Upper lobe of right lung (tissue), 1 donor: ENCODE data around the gene TOPORS. TPM values are rescaled to one million over a fixed set of nuclear protein-coding genes. Genes with fewer than 3 reads are reported as not detected.

ENCODE experiments used
- ATAC-seq: fragments of 200-7000 bp; cut with Tn5 transposase; one replicate; pipeline ENCODE4 v1.9.1; 2020; ENCODE audit warnings: mild to moderate bottlenecking, moderate library complexity
- DNase-seq: peaks from one replicate; pipeline ENCODE4 v3.0.0-alpha.2; 2020
- H3K27ac ChIP-seq: fragments of 200-600 bp; one replicate; pipeline ENCODE4 v1.8.0; 2022
- H3K27me3 ChIP-seq: fragments of 200-600 bp; one replicate; pipeline ENCODE4 v1.8.0; 2022; ENCODE audit warnings: mild to moderate bottlenecking
- H3K36me3 ChIP-seq: fragments of 200-600 bp; one replicate; pipeline ENCODE4 v1.8.0; 2022
- H3K4me1 ChIP-seq: fragments of 200-600 bp; one replicate; pipeline ENCODE4 v1.8.0; 2022
- H3K4me3 ChIP-seq: fragments of 200-600 bp; one replicate; pipeline ENCODE4 v1.8.0; 2022; ENCODE audit warnings: mild to moderate bottlenecking
- H3K9me3 ChIP-seq: fragments of 200-600 bp; one replicate; pipeline ENCODE4 v1.8.0; 2022
- intact Hi-C: fragments of 100-400 bp; cut with DNase I; formaldehyde crosslinking; loops from one replicate; pipeline ENCODE4 v1.11.0; 2022
- total RNA-seq: library from RNA; stranded (reverse); fragmentation: NEBNext Ultra II Directional; extraction: Animal tissue kit (Norgen Biotek cat#: 25700); gene quantifications from one replicate; pipeline ENCODE4 v1.2.1, GENCODE V29; 2021
- TF ChIP-seq, protein P1 (sequence below): fragments of 200-600 bp; IDR thresholded peaks from one replicate; pipeline ENCODE4 v1.8.0; 2022; ENCODE audit warnings: antibody characterized with exemption
- donor health status: DM: no; HTN: yes; CAD: no; lungs with severe emphysema.

Gene TOPORS
- total RNA-seq, 1 donor from 2014 or later = 14.6 TPM

DNA sequence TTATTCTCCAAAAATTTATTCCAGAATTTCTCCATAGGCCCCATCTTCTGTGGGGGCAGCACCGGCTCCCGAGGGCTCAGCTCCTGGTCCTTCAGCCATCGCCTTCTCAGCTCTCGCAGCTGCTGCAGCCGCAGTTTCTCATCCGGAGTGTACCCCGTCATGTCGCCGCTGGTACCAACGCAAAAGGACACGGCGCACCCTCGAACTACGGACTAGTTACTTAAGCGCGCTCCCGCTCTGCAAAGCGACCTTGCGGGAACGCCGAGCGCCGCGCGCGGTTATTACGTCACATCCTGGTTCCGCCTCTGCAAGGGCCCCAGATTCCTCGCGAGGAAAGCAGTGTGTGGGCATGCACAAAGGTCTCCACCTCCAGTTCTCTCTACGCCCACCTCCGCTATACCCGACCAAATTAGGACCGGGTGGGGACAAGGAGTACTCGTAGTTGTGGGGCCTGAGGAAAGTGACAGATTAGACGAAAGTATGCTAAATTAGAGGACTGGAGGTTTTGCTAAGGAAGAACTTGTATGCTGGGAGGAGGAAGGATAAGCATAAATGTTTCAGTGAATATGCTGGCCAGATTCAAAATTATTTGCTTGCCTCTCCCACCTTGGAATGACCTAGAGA, 20.6 kb upstream of the TOPORS start, which contains the start of gene NDUFB6:
Gene NDUFB6, minus strand, starts transcription at position 260 of the 624 bp plus-strand sequence. Its CDS starts 99 bp downstream, at position 161.
- Histone ChIP-seq H3K36me3 (no peaks in the 10 kb centered on the region), H3K27me3 (no peaks in the 10 kb centered on the region), H3K27ac (peak within 1 kb of the TSS; percentile 91), H3K4me3 (peak within 1 kb of the TSS; percentile 89), H3K4me1 (peaks cover 19% of the 10 kb centered on the region), H3K9me3 (no peaks in the 10 kb centered on the region)
- peak; percentile 98 for ATAC-seq
- peak; percentile 98 for DNase-seq
- TF ChIP-seq, protein P1, sequence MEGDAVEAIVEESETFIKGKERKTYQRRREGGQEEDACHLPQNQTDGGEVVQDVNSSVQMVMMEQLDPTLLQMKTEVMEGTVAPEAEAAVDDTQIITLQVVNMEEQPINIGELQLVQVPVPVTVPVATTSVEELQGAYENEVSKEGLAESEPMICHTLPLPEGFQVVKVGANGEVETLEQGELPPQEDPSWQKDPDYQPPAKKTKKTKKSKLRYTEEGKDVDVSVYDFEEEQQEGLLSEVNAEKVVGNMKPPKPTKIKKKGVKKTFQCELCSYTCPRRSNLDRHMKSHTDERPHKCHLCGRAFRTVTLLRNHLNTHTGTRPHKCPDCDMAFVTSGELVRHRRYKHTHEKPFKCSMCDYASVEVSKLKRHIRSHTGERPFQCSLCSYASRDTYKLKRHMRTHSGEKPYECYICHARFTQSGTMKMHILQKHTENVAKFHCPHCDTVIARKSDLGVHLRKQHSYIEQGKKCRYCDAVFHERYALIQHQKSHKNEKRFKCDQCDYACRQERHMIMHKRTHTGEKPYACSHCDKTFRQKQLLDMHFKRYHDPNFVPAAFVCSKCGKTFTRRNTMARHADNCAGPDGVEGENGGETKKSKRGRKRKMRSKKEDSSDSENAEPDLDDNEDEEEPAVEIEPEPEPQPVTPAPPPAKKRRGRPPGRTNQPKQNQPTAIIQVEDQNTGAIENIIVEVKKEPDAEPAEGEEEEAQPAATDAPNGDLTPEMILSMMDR = no peak
- intact Hi-C loops = no loop called here

GRCh38 chr9:32571969-32572899, 19.8 kb upstream of the TOPORS start:
- H3K27me3 ChIP-seq = no peaks in the 10 kb centered on the region
- H3K4me3 ChIP-seq = peak overlapping the region; percentile 89
- intact Hi-C loops = no loop called here
- H3K4me1 ChIP-seq = peaks cover 19% of the 10 kb centered on the region
- peaks cover 5% of the 10 kb centered on the region for H3K36me3 ChIP-seq
- peak; percentile 90 for ATAC-seq
- DNase-seq = no peak
- peak overlapping the region; percentile 91 for H3K27ac ChIP-seq
- no peaks in the 10 kb centered on the region for H3K9me3 ChIP-seq
- TF ChIP-seq, protein P1 = peak; percentile 62

- no peak overlapping the region for H3K27ac ChIP-seq
- intact Hi-C loops = no loop called here
- H3K4me1 ChIP-seq = peaks cover 19% of the 10 kb centered on the region
- no peak overlapping the region for H3K4me3 ChIP-seq
- TF ChIP-seq, protein P1 = no peak
- H3K27me3 ChIP-seq = no peaks in the 10 kb centered on the region
- DNase-seq (no peak), ATAC-seq (no peak)
- peaks cover 25% of the 10 kb centered on the region for H3K36me3 ChIP-seq
- H3K9me3 ChIP-seq = no peaks in the 10 kb centered on the region
Measured at GRCh38 chr9:32570262-32570661, 17.9 kb upstream of the TOPORS start.

DNA sequence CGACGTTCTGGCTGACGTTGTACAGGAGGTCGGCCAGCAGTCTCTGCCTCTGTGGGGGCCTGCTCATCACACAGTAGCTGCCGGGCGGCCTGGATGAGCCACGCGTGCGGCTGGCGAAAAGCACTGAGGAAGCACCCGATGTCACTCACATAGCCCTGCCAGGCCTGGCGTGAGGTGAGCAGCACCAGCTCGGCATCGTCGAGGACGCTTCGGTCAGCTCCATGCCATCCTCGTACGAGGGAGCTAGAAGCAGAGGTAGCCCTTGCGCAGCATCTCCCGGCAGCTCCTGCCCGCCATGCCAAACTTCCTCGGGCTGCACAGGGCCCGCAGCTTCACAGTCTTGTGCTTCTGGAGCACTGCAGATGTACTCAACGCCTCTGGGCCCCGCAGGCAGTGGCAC, 14.4 kb upstream of the TOPORS start:
- ATAC-seq (peak; percentile 31), DNase-seq (no peak)
- Histone ChIP-seq H3K27ac (no peak overlapping the region), H3K36me3 (peaks cover 38% of the 10 kb centered on the region), H3K27me3 (no peaks in the 10 kb centered on the region), H3K9me3 (no peaks in the 10 kb centered on the region), H3K4me3 (no peak overlapping the region), H3K4me1 (peaks cover 9% of the 10 kb centered on the region)
- intact Hi-C loops = no loop called here
- TF ChIP-seq, protein P1 = no peak

DNA sequence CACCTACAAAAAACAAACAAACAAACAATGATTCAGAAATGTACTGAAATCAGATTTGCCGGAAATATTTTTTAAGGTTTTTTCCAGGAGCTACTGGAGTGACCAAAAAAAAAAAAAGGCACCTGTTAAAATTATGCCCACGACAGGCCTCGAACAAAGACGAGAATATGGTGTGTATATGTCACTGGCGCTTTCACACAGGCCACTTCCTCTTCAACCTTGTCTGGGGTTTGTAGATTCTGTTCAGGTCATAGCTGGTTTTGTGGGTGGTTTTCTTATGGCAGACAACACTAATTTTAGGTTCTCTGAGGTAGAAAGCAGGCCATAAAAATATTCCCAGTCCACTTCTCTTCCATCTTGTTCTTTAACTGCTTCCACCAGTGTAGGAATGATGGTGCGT, 13.6 kb upstream of the TOPORS start:
- H3K27me3 ChIP-seq = no peaks in the 10 kb centered on the region
- no peak overlapping the region for H3K27ac ChIP-seq
- TF ChIP-seq, protein P1 = no peak
- no peak overlapping the region for H3K4me3 ChIP-seq
- ATAC-seq (no peak), DNase-seq (no peak)
- H3K36me3 ChIP-seq = peaks cover 38% of the 10 kb centered on the region
- H3K9me3 ChIP-seq = no peaks in the 10 kb centered on the region
- intact Hi-C loops = no loop called here
- H3K4me1 ChIP-seq = peaks cover 2% of the 10 kb centered on the region
